Neural cell (in vitro differentiated cells): ENCODE results near the gene INPPL1.

ENCODE experiments used
- EZH2 ChIP-seq: fragments of 200-600, 300-800 bp; shearing (Covaris generic), sonication (generic); IDR thresholded peaks from 2 replicates; pipeline ENCODE4 v1.6.1; 2014; ENCODE audit warnings: antibody characterized with exemption, low read length, borderline replicate concordance, mild to moderate bottlenecking; ENCODE audit not compliant: insufficient read depth, poor library complexity, severe bottlenecking
- POLR2AphosphoS5 ChIP-seq: IDR thresholded peaks from 2 replicates; pipeline ENCODE4 v1.6.1; 2012
- RAD21 ChIP-seq: fragments of 450-650 bp; conservative IDR thresholded peaks from 2 replicates; pipeline ENCODE4 v1.6.1; 2014; ENCODE audit warnings: antibody characterized with exemption, mild to moderate bottlenecking, moderate library complexity
- SMC3 ChIP-seq: fragments of 450-650 bp; conservative IDR thresholded peaks from 2 replicates; pipeline ENCODE4 v1.6.1; 2014; ENCODE audit warnings: antibody characterized with exemption, mild to moderate bottlenecking, moderate library complexity; ENCODE audit not compliant: poor library complexity
- TAF1 ChIP-seq: IDR thresholded peaks from 2 replicates; pipeline ENCODE4 v1.6.1; 2012; ENCODE audit warnings: low read depth
- TF ChIP-seq, protein P1 (sequence below): fragments of 450-650 bp; IDR thresholded peaks from 2 replicates; pipeline ENCODE4 v1.5.1; 2014; ENCODE audit warnings: antibody characterized with exemption, mild to moderate bottlenecking, moderate library complexity; ENCODE audit not compliant: poor library complexity, severe bottlenecking
- TF ChIP-seq, protein P2 (sequence below): IDR thresholded peaks from 2 replicates; pipeline ENCODE4 v1.6.1; 2012; ENCODE audit warnings: borderline replicate concordance

GRCh38 chr11:72233056-72233772 is 8.6 kb downstream of the INPPL1 start:
- TF ChIP-seq, protein P1, sequence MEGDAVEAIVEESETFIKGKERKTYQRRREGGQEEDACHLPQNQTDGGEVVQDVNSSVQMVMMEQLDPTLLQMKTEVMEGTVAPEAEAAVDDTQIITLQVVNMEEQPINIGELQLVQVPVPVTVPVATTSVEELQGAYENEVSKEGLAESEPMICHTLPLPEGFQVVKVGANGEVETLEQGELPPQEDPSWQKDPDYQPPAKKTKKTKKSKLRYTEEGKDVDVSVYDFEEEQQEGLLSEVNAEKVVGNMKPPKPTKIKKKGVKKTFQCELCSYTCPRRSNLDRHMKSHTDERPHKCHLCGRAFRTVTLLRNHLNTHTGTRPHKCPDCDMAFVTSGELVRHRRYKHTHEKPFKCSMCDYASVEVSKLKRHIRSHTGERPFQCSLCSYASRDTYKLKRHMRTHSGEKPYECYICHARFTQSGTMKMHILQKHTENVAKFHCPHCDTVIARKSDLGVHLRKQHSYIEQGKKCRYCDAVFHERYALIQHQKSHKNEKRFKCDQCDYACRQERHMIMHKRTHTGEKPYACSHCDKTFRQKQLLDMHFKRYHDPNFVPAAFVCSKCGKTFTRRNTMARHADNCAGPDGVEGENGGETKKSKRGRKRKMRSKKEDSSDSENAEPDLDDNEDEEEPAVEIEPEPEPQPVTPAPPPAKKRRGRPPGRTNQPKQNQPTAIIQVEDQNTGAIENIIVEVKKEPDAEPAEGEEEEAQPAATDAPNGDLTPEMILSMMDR = no peak
- TF ChIP-seq, protein P2, sequence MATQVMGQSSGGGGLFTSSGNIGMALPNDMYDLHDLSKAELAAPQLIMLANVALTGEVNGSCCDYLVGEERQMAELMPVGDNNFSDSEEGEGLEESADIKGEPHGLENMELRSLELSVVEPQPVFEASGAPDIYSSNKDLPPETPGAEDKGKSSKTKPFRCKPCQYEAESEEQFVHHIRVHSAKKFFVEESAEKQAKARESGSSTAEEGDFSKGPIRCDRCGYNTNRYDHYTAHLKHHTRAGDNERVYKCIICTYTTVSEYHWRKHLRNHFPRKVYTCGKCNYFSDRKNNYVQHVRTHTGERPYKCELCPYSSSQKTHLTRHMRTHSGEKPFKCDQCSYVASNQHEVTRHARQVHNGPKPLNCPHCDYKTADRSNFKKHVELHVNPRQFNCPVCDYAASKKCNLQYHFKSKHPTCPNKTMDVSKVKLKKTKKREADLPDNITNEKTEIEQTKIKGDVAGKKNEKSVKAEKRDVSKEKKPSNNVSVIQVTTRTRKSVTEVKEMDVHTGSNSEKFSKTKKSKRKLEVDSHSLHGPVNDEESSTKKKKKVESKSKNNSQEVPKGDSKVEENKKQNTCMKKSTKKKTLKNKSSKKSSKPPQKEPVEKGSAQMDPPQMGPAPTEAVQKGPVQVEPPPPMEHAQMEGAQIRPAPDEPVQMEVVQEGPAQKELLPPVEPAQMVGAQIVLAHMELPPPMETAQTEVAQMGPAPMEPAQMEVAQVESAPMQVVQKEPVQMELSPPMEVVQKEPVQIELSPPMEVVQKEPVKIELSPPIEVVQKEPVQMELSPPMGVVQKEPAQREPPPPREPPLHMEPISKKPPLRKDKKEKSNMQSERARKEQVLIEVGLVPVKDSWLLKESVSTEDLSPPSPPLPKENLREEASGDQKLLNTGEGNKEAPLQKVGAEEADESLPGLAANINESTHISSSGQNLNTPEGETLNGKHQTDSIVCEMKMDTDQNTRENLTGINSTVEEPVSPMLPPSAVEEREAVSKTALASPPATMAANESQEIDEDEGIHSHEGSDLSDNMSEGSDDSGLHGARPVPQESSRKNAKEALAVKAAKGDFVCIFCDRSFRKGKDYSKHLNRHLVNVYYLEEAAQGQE = no peak
- TF ChIP-seq POLR2AphosphoS5 (no peak), RAD21 (no peak), SMC3 (no peak), EZH2 (no peak), TAF1 (no peak)
